Fibroblast of villous mesenchyme (primary cell): Measurements from ENCODE around the gene SMYD3. TPM values are rescaled to one million over a fixed set of nuclear protein-coding genes. Genes with fewer than 3 reads are reported as not detected.

Experiments used
- DNase-seq: peaks from one replicate; pipeline ENCODE4 v3.0.0-alpha.2; 2010; ENCODE audit warnings: low read depth
- H3K4me3 ChIP-seq: 2 replicates; pipeline ENCODE4 v1.5.1; 2011; ENCODE audit warnings: low read depth, mild to moderate bottlenecking, low read length
- CTCF ChIP-seq: IDR thresholded peaks from 2 replicates; pipeline ENCODE4 v1.5.1; 2012; ENCODE audit warnings: low read depth, mild to moderate bottlenecking, low read length; ENCODE audit not compliant: insufficient read depth
- total RNA-seq: library from RNA; depleted of rRNA; stranded (reverse); fragments of >200 nt; gene quantifications from 2 replicates; pipeline ENCODE4 v1.2.3, GENCODE V29; 2012

The SMYD3 gene
- total RNA-seq, 1 donor, result 35.4 TPM

GRCh38 chr1:246096356-246096755 lies 410.7 kb downstream of the SMYD3 start:
- no peak for DNase-seq
- no peak overlapping the region for H3K4me3 ChIP-seq
- TF ChIP-seq CTCF, result no peak

- DNase-seq, result no peak
- H3K4me3 ChIP-seq, result no peak overlapping the region
- no peak for TF ChIP-seq CTCF
Observed at GRCh38 chr1:246095443-246095842, 411.6 kb downstream of the SMYD3 start.

GRCh38 chr1:246093230-246093629 lies 413.8 kb downstream of the SMYD3 start:
- TF ChIP-seq CTCF, result no peak

GRCh38 chr1:246092136-246092535 lies 414.9 kb downstream of the SMYD3 start:
- H3K4me3 ChIP-seq, result no peak overlapping the region
- DNase-seq, result no peak
- no peak for TF ChIP-seq CTCF

More at GRCh38 chr1:246093230-246093629, 413.8 kb downstream of the SMYD3 start:
- H3K4me3 ChIP-seq, result no peak overlapping the region
- no peak for DNase-seq

GRCh38 chr1:246091477-246091876 lies 415.6 kb downstream of the SMYD3 start:
- TF ChIP-seq CTCF, result no peak
- no peak overlapping the region for H3K4me3 ChIP-seq
- no peak for DNase-seq

- TF ChIP-seq CTCF, result no peak
- H3K4me3 ChIP-seq, result no peak overlapping the region
- DNase-seq, result no peak
Observed at GRCh38 chr1:246086191-246086590, 420.9 kb downstream of the SMYD3 start.

- DNase-seq, result no peak
- no peak overlapping the region for H3K4me3 ChIP-seq
- TF ChIP-seq CTCF, result no peak
Observed at GRCh38 chr1:246083416-246083815, 423.7 kb downstream of the SMYD3 start.
